Astrocyte (in vitro differentiated cells and primary cell): ENCODE measurements around the gene NACA2.

ENCODE experiments used
- EZH2 ChIP-seq: IDR thresholded peaks from 2 replicates; pipeline ENCODE4 v1.6.1; 2012; ENCODE audit warnings: mild to moderate bottlenecking, low read length, inconsistent platforms; ENCODE audit not compliant: insufficient read depth
- TF ChIP-seq, protein P1 (sequence below): IDR thresholded peaks from 2 replicates; pipeline ENCODE4 v1.5.1; 2011; ENCODE audit warnings: low read depth, mild to moderate bottlenecking, inconsistent platforms, low read length, moderate library complexity; ENCODE audit not compliant: insufficient read depth

DNA sequence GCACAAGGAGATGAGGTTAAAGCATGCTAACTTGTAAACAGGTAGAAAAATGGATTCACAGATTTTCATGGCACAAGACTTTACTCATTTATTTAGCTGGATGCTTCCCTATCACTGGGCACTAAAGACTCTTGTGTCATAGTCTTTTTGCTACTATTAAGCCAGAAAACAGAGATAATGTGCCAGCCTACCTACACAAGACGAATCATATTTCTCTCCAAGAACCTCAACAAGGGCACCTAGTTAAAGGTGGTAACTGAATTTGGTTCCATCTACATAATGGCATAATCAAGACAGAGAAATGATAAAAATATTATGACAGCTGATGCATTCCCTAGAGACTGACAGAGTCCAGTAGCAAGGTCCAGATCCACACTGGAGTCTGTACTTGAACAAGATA is 3.8 kb downstream of the NACA2 start:
- TF ChIP-seq, protein P1, sequence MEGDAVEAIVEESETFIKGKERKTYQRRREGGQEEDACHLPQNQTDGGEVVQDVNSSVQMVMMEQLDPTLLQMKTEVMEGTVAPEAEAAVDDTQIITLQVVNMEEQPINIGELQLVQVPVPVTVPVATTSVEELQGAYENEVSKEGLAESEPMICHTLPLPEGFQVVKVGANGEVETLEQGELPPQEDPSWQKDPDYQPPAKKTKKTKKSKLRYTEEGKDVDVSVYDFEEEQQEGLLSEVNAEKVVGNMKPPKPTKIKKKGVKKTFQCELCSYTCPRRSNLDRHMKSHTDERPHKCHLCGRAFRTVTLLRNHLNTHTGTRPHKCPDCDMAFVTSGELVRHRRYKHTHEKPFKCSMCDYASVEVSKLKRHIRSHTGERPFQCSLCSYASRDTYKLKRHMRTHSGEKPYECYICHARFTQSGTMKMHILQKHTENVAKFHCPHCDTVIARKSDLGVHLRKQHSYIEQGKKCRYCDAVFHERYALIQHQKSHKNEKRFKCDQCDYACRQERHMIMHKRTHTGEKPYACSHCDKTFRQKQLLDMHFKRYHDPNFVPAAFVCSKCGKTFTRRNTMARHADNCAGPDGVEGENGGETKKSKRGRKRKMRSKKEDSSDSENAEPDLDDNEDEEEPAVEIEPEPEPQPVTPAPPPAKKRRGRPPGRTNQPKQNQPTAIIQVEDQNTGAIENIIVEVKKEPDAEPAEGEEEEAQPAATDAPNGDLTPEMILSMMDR, result no peak
- TF ChIP-seq EZH2, result no peak
